DMS53 treated with DMSO at 0.1 percent for 48 hours (cell line): Measurements from ENCODE around the gene COX10.

ENCODE experiments used
- DNase-seq: peaks from one replicate; lab custom pipeline; 2025; ENCODE audit not compliant: unreplicated experiment; lab: John Stamatoyannopoulos, UW

COX10 gene

DNA sequence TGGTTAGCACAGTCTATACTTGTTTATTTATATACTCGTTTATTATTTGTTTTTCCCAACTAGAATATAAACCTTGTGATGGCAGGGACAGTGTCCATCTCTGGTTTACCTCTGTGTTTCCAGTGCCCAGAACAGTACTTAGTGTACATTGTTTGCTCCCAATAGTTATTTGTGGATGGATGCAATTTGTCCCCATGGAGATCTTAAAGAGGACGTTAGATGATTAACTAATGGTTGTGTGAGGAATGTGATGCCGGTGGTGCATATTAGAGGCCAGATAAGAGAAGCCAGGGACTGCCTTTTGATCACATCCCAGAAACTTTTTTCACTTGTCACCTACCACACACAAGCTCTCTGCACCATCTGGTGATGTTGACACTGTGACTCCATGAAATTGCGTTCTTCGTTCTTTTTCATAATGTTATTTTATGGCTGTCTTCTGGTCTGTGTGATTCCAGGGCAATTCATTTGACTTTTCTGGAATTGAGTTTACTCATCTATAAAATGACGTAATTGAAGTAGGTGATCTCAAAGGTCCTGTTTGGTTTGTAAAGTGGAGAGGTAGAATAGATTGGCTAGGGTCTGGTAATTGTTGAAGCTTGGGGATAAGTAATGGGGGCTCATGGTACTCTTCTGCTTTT, 1.2 kb downstream of the COX10 start:
- DNase-seq, result no peak

- DNase-seq, result no peak
Measured at GRCh38 chr17:14072881-14073280, 3.6 kb downstream of the COX10 start.

- no peak for DNase-seq
Measured at GRCh38 chr17:14078027-14078426, 8.7 kb downstream of the COX10 start.

DNA sequence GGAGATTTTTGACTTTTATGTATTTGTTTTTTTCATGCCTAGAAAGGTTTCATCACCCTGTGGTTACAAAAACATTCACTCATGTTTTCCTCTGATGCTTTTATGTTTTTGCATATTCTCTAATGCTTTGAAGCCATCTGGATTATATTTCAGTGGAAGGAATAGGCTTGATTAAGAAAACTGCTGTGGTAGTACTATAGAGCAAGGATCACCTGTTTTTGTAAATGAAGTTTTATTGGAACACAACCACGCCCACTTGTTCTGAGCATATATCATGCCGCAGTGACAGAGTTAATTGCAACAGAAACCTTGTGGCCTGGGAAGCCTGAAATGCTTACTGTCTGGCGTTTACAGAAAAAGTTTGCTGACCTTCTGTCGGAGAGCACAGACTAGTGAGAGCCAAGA, 11.5 kb downstream of the COX10 start:
- DNase-seq, result no peak

DNA sequence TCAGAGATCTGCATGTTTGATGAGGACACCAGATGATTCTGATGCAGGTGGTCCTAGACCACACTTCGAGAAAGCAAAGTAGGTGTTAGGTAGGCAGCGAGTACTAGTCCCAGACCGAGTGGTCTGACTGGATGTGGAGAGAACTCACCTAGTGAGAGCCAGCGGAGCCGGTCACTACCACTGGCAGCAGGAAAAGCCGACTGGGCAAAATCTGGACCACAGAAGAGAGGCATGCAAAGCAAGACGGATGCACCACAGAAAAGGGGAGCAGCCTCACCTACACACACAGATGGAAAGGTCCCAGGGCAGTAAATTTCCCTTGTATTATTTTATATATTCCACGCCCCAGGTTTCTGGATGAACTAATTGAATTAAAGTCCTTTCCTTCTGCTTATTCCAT, 13.5 kb downstream of the COX10 start:
- no peak for DNase-seq

DNA sequence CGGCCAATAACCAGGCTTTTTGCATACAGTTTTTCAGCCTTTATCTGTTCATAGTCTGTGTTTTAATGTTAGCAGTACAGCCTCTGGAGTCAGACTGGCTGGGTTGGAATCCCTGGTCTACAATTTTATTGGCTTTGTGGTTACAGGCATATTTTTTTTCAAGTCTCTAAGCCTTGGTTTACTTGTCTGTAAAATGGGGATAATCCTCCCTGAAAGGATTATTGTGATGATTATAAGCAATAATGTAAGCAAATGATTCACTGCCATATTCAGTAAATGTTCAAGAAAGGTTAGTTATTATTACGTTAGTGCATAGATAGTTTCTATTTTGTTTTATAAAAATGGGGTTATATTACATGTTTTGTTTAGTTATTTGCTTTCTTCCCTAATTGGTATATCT, 15.7 kb downstream of the COX10 start:
- DNase-seq, result no peak

GRCh38 chr17:14086189-14086588, 16.9 kb downstream of the COX10 start:
- DNase-seq, result no peak

- DNase-seq, result no peak
Measured at GRCh38 chr17:14089179-14089578, 19.9 kb downstream of the COX10 start.

GRCh38 chr17:14091367-14091766, 22.1 kb downstream of the COX10 start:
- DNase-seq, result no peak

DNA sequence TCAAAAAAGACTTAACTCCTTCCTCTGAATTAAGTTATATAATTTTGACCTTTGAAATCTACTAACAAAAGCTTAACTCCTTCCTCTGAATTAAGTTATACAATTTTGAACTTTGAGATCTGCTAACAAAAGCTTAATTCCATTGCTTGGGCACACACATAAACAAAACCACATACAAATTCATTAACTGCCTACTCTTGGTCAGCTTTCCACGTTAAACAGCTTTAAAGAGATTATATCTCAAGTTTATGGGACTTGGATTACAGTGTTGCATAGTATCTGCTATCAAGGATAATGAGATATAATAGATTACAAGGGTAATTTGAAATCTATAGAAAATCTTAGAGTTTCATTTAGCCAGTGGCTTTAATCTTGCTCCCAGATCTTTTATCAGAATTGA, 23.5 kb downstream of the COX10 start:
- no peak for DNase-seq

GRCh38 chr17:14094676-14095601, 25.6 kb downstream of the COX10 start:
- no peak for DNase-seq

DNA sequence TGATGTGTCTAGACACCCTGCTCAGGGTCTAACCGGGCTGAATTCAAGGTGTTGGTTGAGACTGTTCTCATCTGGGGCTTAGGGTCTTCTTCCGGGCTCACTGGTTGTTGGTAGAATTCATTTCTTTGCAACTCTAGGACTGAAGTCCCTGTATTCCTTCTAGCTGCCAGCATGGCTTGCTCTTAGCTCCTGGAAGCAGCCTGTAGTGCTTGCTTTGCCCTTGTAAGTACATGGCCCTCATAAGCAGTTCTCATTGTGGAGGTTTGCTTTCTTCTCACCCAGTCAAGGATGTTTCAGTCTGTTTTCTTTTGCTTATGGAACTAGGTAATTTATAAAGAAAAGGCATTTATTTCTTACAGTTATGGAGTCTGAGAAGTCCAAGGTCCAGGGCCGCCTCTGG, 26.3 kb downstream of the COX10 start:
- DNase-seq, result no peak

- DNase-seq, result no peak
Measured at GRCh38 chr17:14098246-14098645, 28.9 kb downstream of the COX10 start.

DNA sequence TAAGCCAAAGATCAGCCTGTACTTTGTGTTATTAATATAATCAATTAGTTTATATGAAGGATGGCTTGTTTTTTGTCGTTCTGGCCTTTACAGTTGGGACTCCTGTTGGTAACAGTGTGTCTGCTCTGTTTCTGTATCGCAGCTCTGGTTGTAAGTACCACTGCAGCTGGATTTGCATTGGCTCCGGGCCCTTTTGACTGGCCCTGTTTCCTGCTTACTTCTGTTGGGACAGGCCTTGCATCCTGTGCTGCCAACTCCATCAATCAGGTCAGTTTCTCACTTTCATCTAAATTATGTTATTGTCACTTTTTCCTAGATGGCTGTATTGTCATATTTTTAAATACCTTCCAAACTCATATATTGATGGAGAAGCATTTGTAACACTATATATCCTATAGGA, 32.7 kb downstream of the COX10 start:
- DNase-seq, result no peak

GRCh38 chr17:14103836-14104235, 34.5 kb downstream of the COX10 start:
- no peak for DNase-seq

DNA sequence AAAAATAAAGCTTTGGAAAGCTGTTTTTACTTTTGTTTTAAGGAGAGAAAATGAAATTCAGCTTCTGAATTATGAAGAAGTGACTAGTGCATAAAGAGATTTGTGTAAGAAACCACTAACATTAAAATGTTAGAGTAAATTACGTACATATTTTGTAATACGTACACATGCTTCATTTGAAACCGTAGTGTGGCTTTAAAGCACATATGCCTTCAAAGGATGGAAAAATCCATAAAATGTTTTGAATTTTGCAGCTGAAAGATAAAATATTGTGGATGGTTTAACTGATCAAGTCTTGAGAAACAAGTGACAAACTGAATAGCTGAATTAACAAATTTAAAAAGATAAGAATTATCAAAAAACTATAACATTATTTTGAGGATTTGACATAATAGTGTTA, 35.4 kb downstream of the COX10 start:
- no peak for DNase-seq

- DNase-seq, result no peak
Measured at GRCh38 chr17:14107889-14108288, 38.6 kb downstream of the COX10 start.

GRCh38 chr17:14112407-14112806, 43.1 kb downstream of the COX10 start:
- no peak for DNase-seq

GRCh38 chr17:14113137-14113536, 43.8 kb downstream of the COX10 start:
- no peak for DNase-seq

DNA sequence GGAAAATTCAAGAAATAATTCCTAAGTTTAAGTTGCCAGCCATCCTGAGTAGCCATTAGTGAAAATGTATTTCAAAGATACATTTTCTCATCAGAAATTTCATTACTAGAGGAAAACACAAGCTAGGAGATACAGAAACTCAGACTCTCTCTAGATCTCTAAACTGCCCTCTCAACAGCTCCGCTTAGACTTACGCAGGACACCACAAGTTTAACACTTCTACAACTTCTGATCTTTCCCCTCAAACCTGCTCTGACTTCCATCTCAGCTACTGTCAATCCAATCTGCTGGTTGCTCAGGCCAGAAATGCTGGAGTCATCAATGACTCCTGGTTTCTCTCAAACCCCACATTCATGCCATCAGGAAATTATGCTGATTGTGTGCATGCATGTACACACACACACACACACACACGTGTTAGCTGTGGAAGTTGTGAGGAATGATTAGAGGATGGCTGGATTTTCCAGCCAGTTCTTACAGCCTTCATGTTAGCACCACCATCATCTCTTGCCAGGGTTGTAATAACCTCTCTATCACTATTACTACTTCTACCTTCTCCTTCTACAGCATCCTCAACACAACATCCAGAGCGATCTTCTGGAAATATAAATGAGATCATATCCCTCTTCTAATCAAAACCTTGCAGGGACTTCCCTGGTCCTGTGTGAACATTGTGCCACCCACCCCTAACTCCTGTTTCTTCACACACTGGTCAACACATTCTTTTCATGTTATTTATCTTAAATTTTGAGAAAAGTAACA, 47.1 kb downstream of the COX10 start:
- DNase-seq, result no peak

DNA sequence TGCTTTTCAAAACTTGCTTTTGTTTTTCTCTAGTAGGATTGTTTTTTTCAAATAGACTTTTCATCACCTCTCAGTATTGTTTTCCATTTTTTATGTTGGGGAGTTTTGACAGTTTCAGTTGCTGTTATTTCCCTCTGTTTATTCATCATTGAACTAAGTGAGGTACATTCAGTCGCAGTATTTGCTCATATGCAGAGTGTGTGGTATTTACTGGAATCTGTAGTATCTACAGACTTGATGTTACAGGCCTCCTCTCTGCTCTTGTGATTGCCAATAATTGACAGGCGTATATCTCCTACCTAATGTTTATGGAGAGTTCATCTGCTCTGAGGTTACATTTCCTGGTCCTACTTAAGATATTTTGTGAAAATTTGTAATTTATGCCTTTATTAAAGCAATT, 49.6 kb downstream of the COX10 start:
- DNase-seq, result no peak

DNA sequence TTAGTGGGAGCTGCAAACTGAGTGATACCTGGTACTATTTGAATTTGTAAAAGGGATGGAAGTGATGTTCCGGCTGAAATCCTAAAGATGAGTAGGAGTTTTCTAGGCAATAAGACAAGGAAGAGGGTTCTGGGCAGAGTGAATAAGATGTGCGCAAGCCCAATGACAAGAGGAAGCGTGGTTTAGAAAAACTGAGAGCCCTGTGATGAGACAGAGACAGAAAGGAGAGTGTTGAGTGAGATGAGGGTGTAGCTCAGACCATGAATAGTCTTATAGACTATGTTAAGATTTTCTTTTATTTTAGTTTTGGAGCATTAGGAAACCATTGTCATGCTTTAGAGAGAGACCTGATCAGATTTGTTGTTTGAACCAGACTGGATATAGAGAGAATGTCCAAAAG, 50.2 kb downstream of the COX10 start:
- no peak for DNase-seq
